ENCODE results near the gene PLCB1.

DNA sequence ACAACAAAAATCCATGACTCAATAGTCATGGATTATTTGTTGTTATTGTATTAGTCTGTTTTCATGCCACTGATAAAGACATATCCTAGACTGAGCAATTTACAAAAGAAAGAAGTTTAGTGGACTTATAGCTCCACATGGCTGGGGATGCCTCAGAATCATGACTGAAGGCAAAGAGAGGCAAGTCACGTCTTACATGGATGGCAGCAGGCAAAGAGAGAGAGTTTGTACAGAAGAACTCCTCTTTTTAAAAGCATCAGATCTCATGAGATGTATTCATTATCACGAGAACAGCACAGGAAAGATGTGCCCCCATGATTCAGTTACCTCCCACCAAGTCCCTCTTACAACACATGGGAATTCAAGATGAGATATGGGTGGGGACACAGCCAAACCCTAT is 792.5 kb downstream of the PLCB1 start:
- TF ChIP-seq, protein P1, sequence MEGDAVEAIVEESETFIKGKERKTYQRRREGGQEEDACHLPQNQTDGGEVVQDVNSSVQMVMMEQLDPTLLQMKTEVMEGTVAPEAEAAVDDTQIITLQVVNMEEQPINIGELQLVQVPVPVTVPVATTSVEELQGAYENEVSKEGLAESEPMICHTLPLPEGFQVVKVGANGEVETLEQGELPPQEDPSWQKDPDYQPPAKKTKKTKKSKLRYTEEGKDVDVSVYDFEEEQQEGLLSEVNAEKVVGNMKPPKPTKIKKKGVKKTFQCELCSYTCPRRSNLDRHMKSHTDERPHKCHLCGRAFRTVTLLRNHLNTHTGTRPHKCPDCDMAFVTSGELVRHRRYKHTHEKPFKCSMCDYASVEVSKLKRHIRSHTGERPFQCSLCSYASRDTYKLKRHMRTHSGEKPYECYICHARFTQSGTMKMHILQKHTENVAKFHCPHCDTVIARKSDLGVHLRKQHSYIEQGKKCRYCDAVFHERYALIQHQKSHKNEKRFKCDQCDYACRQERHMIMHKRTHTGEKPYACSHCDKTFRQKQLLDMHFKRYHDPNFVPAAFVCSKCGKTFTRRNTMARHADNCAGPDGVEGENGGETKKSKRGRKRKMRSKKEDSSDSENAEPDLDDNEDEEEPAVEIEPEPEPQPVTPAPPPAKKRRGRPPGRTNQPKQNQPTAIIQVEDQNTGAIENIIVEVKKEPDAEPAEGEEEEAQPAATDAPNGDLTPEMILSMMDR (IDR thresholded peaks at IDR 0.05; ENCODE audit: low read length): no peak
- TF ChIP-seq EZH2 (IDR thresholded peaks at IDR 0.05; ENCODE audit: borderline replicate concordance, low read length): no peak
